HepG2 (cell line): ENCODE measurements around the gene MRPS7. TPM values are rescaled to one million over a fixed set of nuclear protein-coding genes. Genes with fewer than 3 reads are reported as not detected.

Experiments
- ATAC-seq: fragments of 200-7000 bp; cut with Tn5 transposase; 3 replicates; pipeline ENCODE4 v1.9.1; 2020; ENCODE audit warnings: mild to moderate bottlenecking, moderate library complexity
- BruUV-seq: library from RNA; stranded (reverse); fragments of 400-500 nt; replicated peaks from 2 replicates; lab custom pipeline; 2021; lab: Mats Ljungman, UMichigan
- CTCF ChIA-PET: fragments of 300-600 bp; formaldehyde crosslinking; extraction: SDS; loops from one replicate; lab custom pipeline; 2021; ENCODE audit warnings: low total read pairs, inconsistent platforms, low intra/inter-chr PET ratio; lab: Yijun Ruan, JAX
- POLR2A ChIA-PET: fragments of 350-600 bp; sonication (Branson Sonifier 250); formaldehyde crosslinking; loops from one replicate; lab custom pipeline; 2020; ENCODE audit warnings: antibody characterized with exemption, inconsistent platforms; lab: Yijun Ruan, JAX
- DNase-seq: peaks from one replicate; pipeline ENCODE4 v3.0.0-alpha.2; 2015; ENCODE audit warnings: low spot score
- FAIRE-seq: peaks from 3 replicates; lab custom pipeline; 2011; peaks lifted over from hg19 to GRCh38; lab: Jason Lieb, UNC
- H2AFZ ChIP-seq: one replicate; pipeline ENCODE4 v1.6.1; 2011; ENCODE audit warnings: low read length, inconsistent platforms
- H3K27ac ChIP-seq: fragments of 300-600 bp; 3 replicates; pipeline ENCODE4 v1.8.0; 2011; ENCODE audit warnings: mixed run types, mild to moderate bottlenecking, mixed read lengths, low read length, inconsistent platforms; ENCODE audit not compliant: insufficient read depth; ENCODE audit errors: extremely low read length
- H3K27me3 ChIP-seq, 2 experiments: fragments of 200-600 bp in 1 of 2; 2 replicates in 1 of 2; 3 replicates in 1 of 2; pipeline versions ENCODE4 v1.6.0 to v1.8.0; 2011; ENCODE audit warnings: low read length in 2 of 2, mild to moderate bottlenecking in 2 of 2, moderate library complexity in 2 of 2, inconsistent platforms in 1 of 2; ENCODE audit not compliant: insufficient read depth in 2 of 2, control insufficient read depth in 1 of 2
- H3K36me3 ChIP-seq, 2 experiments: fragments of 200-600 bp in 1 of 2; replicated peaks in 1 of 2; 2 replicates in 1 of 2; 3 replicates in 1 of 2; pipeline versions ENCODE4 v1.5.1 to v1.8.0; 2011; ENCODE audit warnings: low read length in 2 of 2, inconsistent platforms in 1 of 2; ENCODE audit not compliant: insufficient read depth in 2 of 2, control insufficient read depth in 1 of 2
- H3K4me1 ChIP-seq: 2 replicates; pipeline ENCODE4 v1.5.1; 2012; ENCODE audit warnings: low read length, inconsistent platforms; ENCODE audit not compliant: insufficient read depth
- H3K4me2 ChIP-seq: 2 replicates; pipeline ENCODE4 v1.6.0; 2011; ENCODE audit warnings: low read depth, low read length, inconsistent platforms
- H3K4me3 ChIP-seq, 3 experiments: fragments of 200-600 bp in 1 of 3; sonication (generic), shearing (Covaris generic) in 1 of 3; replicated peaks in 1 of 3; 2 replicates each; pipeline ENCODE4 v1.5.1; 2011 to 2016; ENCODE audit warnings: low read length in 3 of 3, inconsistent platforms in 2 of 3, low read depth in 2 of 3, mild to moderate bottlenecking in 2 of 3, control low read depth in 1 of 3, mixed read lengths in 1 of 3; ENCODE audit not compliant: insufficient read depth in 1 of 3
- H3K79me2 ChIP-seq: one replicate; pipeline ENCODE4 v1.6.1; 2011; ENCODE audit warnings: low read length, inconsistent platforms; ENCODE audit not compliant: insufficient read depth
- H3K9ac ChIP-seq: 2 replicates; pipeline ENCODE4 v1.6.0; 2011; ENCODE audit warnings: mild to moderate bottlenecking, low read depth, low read length, inconsistent platforms; ENCODE audit not compliant: insufficient read depth
- H3K9me3 ChIP-seq: 2 replicates; pipeline ENCODE4 v1.5.1; 2012; ENCODE audit warnings: mild to moderate bottlenecking, low read length
- H4K20me1 ChIP-seq: 2 replicates; pipeline ENCODE4 v1.6.0; 2011; ENCODE audit warnings: inconsistent platforms, mild to moderate bottlenecking, low read length, moderate library complexity; ENCODE audit not compliant: insufficient read depth
- CEBPB ChIP-seq: IDR thresholded peaks from 2 replicates; pipeline ENCODE4 v1.6.1; 2011; ENCODE audit warnings: low read depth, low read length, improper control_type of control experiment, borderline replicate concordance
- CEBPG ChIP-seq: IDR thresholded peaks from 2 replicates; pipeline ENCODE4 v1.6.1; 2016
- DNMT1 ChIP-seq: sonication (generic); formaldehyde crosslinking; IDR thresholded peaks from 2 replicates; pipeline ENCODE4 v1.5.1; 2020; ENCODE audit warnings: mild to moderate bottlenecking, missing genetic modification reagents
- SIN3B ChIP-seq: fragments of 150-350 bp; IDR thresholded peaks from 2 replicates; pipeline ENCODE4 v1.6.1; 2014; ENCODE audit warnings: low read length
- TCF7 ChIP-seq: sonication (generic); IDR thresholded peaks from 2 replicates; pipeline ENCODE4 v1.6.1; 2016; ENCODE audit warnings: antibody characterized with exemption, low read depth
- USF2 ChIP-seq, 2 experiments: sonication (generic) in 1 of 2; formaldehyde crosslinking in 1 of 2; IDR thresholded peaks; 2 replicates each; pipeline versions ENCODE4 v1.5.1 to v1.6.1; 2011 to 2020; ENCODE audit warnings: borderline replicate concordance in 1 of 2, low read depth in 1 of 2, low read length in 1 of 2, mild to moderate bottlenecking in 1 of 2, missing genetic modification reagents in 1 of 2, moderate library complexity in 1 of 2
- ZNF232 ChIP-seq: sonication (generic); formaldehyde crosslinking; IDR thresholded peaks from 2 replicates; pipeline ENCODE4 v1.4.0; 2020; ENCODE audit warnings: missing genetic modification reagents, borderline replicate concordance
- ZNF362 ChIP-seq: sonication (generic); formaldehyde crosslinking; IDR thresholded peaks from 2 replicates; pipeline ENCODE4 v1.4.0; 2020; ENCODE audit warnings: missing genetic modification reagents, mild to moderate bottlenecking, borderline replicate concordance
- WGBS: methylation state at CpG from one replicate; pipeline ENCODE4 v1.1.6; 2017; ENCODE audit warnings: low lambda C conversion rate; 5-methylcytosine and 5-hydroxymethylcytosine counted together
- in situ Hi-C: cut with HindIII; loops from 2 replicates; pipeline ENCODE4 v1.10.0; 2017; ENCODE audit warnings: low pct_unique_long_range_greater_than_20kb; ENCODE audit not compliant: extremely low pct_ligation_motif_present
- intact Hi-C: fragments of 100-400 bp; cut with micrococcal nuclease; formaldehyde crosslinking; loops from one replicate; pipeline ENCODE4 v1.10.0; 2022; ENCODE audit not compliant: unreplicated experiment
- polyA plus RNA-seq, 8 experiments: library from polyadenylated mRNA; depleted of rRNA in 3 of 8; stranded (reverse) in 7 of 8; unstranded in 1 of 8; fragments of >200 nt; fragmentation: Illumina TruSeq in 4 of 8; extraction: Trizol in 4 of 8; gene quantifications; 2 replicates each; pipeline versions ENCODE4 v1.2.1 to v1.2.3, GENCODE V29; 2011 to 2016; ENCODE audit warnings: low read depth in 4 of 8, missing spikeins in 1 of 8, mixed read lengths in 1 of 8; ENCODE audit not compliant: insufficient read depth in 1 of 8
- total RNA-seq, 5 experiments: library from RNA; depleted of rRNA; stranded (reverse); fragments of >200 nt; fragmentation: Illumina TruSeq; extraction: Trizol; gene quantifications; 2 replicates each; pipeline ENCODE4 v1.2.3, GENCODE V29; 2016; ENCODE audit warnings: low read depth in 1 of 5
- TF ChIP-seq, protein P1 (sequence below): sonication (generic); formaldehyde crosslinking; IDR thresholded peaks from 2 replicates; pipeline ENCODE4 v1.5.1; 2020; ENCODE audit warnings: mild to moderate bottlenecking, moderate library complexity, missing genetic modification reagents

MRPS7 gene
- total and polyA plus RNA-seq, 2 of the 13 experiments (the other 11 are each of a cell fraction or from before 2014, with no cell fraction given), result 97.0 to 162 TPM

DNA sequence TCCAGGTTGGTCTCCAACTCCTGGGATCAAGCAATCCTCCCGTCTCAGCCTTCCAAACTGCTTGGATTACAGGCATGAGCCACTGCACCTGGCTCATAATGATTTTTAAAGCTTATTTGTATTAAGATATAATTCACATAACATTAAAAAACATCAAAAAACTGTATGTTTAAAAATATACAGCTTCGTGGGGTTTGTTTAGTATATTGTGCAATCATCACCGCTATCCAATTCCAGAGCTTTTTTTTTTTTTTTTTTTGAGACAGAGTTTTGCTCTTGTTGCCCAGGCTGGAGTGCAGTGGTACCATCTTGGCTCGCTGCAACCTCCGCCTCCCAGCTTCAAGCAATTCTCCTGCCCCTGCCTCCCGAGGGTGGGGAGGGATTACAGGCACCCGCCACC is 38.6 kb downstream of the MRPS7 start:
- DNase-seq (no peak), ATAC-seq (no peak), FAIRE-seq (no peak)
- Histone ChIP-seq H3K9ac (no peak overlapping the region), H3K4me3 (no peak overlapping the region), H3K9me3 (no peaks in the 10 kb centered on the region), H3K79me2 (no peaks in the 10 kb centered on the region), H3K27me3 (no peaks in the 10 kb centered on the region), H3K4me1 (peaks cover 30% of the 10 kb centered on the region), H4K20me1 (no peaks in the 10 kb centered on the region), H3K27ac (no peak overlapping the region), H2AFZ (no peak overlapping the region), H3K36me3 (no peaks in the 10 kb centered on the region), H3K4me2 (no peak overlapping the region)
- ChIA-PET CTCF (no interaction called here), POLR2A (interaction anchor here (0.9 to 1.0 kb wide), 2 partner anchors 11 to 94 kb away, joined by 3 to 4 read pairs; partner anchors contain the start of gene SLC25A19)
- no TSS peak for BruUV-seq
- intact Hi-C loops (no loop called here), in situ Hi-C loops (no loop called here)
- TF ChIP-seq ZNF362 (0 out of 2 replicates have a peak, but pooled peaks have one; percentile 13), ZNF232 (CRISPR knock-in tag) (no peak), CEBPG (peak; percentile 42; the same call in 1 of the 2 replicates), SIN3B (no peak), CEBPB (peak; percentile 74; the same call in 1 of the 2 replicates), TCF7 (no peak)
- WGBS, result 68% methylated on average over 7 of the region's 7 CpGs

- FAIRE-seq, result no peak
- CTCF ChIA-PET, result no interaction called here
Observed at GRCh38 chr17:75301049-75301448, 39.4 kb downstream of the MRPS7 start.

More at GRCh38 chr17:75301049-75301448, 39.4 kb downstream of the MRPS7 start:
- Histone ChIP-seq H3K9ac (no peak overlapping the region), H3K4me3 (no peak overlapping the region), H2AFZ (no peak overlapping the region), H4K20me1 (no peaks in the 10 kb centered on the region), H3K27ac (no peak overlapping the region), H3K79me2 (no peaks in the 10 kb centered on the region), H3K9me3 (no peaks in the 10 kb centered on the region), H3K4me1 (peaks cover 23% of the 10 kb centered on the region), H3K4me2 (no peak overlapping the region), H3K36me3 (no peaks in the 10 kb centered on the region), H3K27me3 (no peaks in the 10 kb centered on the region)
- DNase-seq (no peak), ATAC-seq (no peak)
- in situ Hi-C loops (no loop called here), intact Hi-C loops (no loop called here)
- no peak for TF ChIP-seq USF2 (IDR thresholded peaks at IDR 0.05; ENCODE audit: low read depth, low read length)
- no peak for TF ChIP-seq USF2 (CRISPR knock-in tag; IDR thresholded peaks at IDR 0.05; ENCODE audit: borderline replicate concordance)
- TF ChIP-seq, protein P1, sequence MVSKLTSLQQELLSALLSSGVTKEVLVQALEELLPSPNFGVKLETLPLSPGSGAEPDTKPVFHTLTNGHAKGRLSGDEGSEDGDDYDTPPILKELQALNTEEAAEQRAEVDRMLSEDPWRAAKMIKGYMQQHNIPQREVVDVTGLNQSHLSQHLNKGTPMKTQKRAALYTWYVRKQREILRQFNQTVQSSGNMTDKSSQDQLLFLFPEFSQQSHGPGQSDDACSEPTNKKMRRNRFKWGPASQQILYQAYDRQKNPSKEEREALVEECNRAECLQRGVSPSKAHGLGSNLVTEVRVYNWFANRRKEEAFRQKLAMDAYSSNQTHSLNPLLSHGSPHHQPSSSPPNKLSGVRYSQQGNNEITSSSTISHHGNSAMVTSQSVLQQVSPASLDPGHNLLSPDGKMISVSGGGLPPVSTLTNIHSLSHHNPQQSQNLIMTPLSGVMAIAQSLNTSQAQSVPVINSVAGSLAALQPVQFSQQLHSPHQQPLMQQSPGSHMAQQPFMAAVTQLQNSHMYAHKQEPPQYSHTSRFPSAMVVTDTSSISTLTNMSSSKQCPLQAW (CRISPR knock-in tag), result no peak
- TF ChIP-seq DNMT1 (CRISPR knock-in tag), result no peak
- WGBS, result 86% methylated on average over 9 of the region's 9 CpGs
- no TSS peak for BruUV-seq
- POLR2A ChIA-PET, result no interaction called here
